SK-N-SH treated with all-trans-retinoic acid at 6 μM for 48 hours (cell line): Measurements from ENCODE around the gene KLHL21.

ENCODE experiments used
- ARNTL ChIP-seq: fragments of 450-650 bp; formaldehyde crosslinking; IDR thresholded peaks from 2 replicates; pipeline ENCODE4 v1.5.0; 2020; ENCODE audit warnings: low read depth, mild to moderate bottlenecking, moderate library complexity, borderline replicate concordance
- BACH2 ChIP-seq: fragments of 250-450 bp; sonication (Bioruptor Pico); IDR thresholded peaks from 2 replicates; pipeline ENCODE4 v1.9.0; 2021; ENCODE audit warnings: mild to moderate bottlenecking, borderline replicate concordance
- OSR1 ChIP-seq: fragments of 250-450 bp; sonication (Bioruptor Pico); IDR thresholded peaks from 2 replicates; pipeline ENCODE4 v1.8.0; 2022; ENCODE audit warnings: moderate library complexity, mild to moderate bottlenecking, inconsistent platforms
- TOX ChIP-seq: fragments of 250-450 bp; sonication (Bioruptor Pico); IDR thresholded peaks from 2 replicates; pipeline ENCODE4 v1.8.0; 2021; ENCODE audit warnings: mild to moderate bottlenecking, moderate library complexity, borderline replicate concordance
- ZFP30 ChIP-seq: fragments of 450-650 bp; formaldehyde crosslinking; IDR thresholded peaks from 2 replicates; pipeline ENCODE4 v1.5.0; 2022; ENCODE audit warnings: mild to moderate bottlenecking, moderate library complexity
- ZNF565 ChIP-seq: fragments of 450-650 bp; formaldehyde crosslinking; conservative IDR thresholded peaks from 2 replicates; pipeline ENCODE4 v1.5.0; 2020; ENCODE audit warnings: low read depth, mild to moderate bottlenecking, moderate library complexity
- TF ChIP-seq, protein P1 (sequence below): fragments of 250-450 bp; sonication (Bioruptor Pico); IDR thresholded peaks from 2 replicates; pipeline ENCODE4 v1.8.0; 2020; ENCODE audit warnings: mild to moderate bottlenecking, moderate library complexity, borderline replicate concordance
- TF ChIP-seq, protein P2 (sequence below): fragments of 250-450 bp; sonication (Bioruptor Pico); IDR thresholded peaks from 2 replicates; pipeline ENCODE4 v1.5.1; 2021; ENCODE audit warnings: mild to moderate bottlenecking, moderate library complexity

- TF ChIP-seq ARNTL (no peak), OSR1 (CRISPR knock-in tag) (no peak), BACH2 (CRISPR knock-in tag) (no peak), ZFP30 (CRISPR knock-in tag) (no peak), ZNF565 (no peak), TOX (CRISPR knock-in tag) (no peak)
- TF ChIP-seq, protein P1, sequence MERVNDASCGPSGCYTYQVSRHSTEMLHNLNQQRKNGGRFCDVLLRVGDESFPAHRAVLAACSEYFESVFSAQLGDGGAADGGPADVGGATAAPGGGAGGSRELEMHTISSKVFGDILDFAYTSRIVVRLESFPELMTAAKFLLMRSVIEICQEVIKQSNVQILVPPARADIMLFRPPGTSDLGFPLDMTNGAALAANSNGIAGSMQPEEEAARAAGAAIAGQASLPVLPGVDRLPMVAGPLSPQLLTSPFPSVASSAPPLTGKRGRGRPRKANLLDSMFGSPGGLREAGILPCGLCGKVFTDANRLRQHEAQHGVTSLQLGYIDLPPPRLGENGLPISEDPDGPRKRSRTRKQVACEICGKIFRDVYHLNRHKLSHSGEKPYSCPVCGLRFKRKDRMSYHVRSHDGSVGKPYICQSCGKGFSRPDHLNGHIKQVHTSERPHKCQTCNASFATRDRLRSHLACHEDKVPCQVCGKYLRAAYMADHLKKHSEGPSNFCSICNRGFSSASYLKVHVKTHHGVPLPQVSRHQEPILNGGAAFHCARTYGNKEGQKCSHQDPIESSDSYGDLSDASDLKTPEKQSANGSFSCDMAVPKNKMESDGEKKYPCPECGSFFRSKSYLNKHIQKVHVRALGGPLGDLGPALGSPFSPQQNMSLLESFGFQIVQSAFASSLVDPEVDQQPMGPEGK (CRISPR knock-in tag) = no peak
- TF ChIP-seq, protein P2, sequence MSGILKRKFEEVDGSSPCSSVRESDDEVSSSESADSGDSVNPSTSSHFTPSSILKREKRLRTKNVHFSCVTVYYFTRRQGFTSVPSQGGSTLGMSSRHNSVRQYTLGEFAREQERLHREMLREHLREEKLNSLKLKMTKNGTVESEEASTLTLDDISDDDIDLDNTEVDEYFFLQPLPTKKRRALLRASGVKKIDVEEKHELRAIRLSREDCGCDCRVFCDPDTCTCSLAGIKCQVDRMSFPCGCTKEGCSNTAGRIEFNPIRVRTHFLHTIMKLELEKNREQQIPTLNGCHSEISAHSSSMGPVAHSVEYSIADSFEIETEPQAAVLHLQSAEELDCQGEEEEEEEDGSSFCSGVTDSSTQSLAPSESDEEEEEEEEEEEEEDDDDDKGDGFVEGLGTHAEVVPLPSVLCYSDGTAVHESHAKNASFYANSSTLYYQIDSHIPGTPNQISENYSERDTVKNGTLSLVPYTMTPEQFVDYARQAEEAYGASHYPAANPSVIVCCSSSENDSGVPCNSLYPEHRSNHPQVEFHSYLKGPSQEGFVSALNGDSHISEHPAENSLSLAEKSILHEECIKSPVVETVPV = no peak
Observed at GRCh38 chr1:6579374-6580118, 23.1 kb downstream of the KLHL21 start, which contains the start of gene ZBTB48.
